Germinal center (tissue), 1 donor: ENCODE data around the gene OR6K3.
"Not testable (repeated sequence)": the region's sequence is repeated elsewhere in the genome, so short reads cannot be mapped to it uniquely, and the experiment has no call there.

Experiments used
- DNase-seq: peaks from one replicate; pipeline ENCODE4 v3.0.0; 2012; ENCODE audit warnings: mixed read lengths, low spot score

Gene OR6K3, protein sequence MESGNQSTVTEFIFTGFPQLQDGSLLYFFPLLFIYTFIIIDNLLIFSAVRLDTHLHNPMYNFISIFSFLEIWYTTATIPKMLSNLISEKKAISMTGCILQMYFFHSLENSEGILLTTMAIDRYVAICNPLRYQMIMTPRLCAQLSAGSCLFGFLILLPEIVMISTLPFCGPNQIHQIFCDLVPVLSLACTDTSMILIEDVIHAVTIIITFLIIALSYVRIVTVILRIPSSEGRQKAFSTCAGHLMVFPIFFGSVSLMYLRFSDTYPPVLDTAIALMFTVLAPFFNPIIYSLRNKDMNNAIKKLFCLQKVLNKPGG

DNA sequence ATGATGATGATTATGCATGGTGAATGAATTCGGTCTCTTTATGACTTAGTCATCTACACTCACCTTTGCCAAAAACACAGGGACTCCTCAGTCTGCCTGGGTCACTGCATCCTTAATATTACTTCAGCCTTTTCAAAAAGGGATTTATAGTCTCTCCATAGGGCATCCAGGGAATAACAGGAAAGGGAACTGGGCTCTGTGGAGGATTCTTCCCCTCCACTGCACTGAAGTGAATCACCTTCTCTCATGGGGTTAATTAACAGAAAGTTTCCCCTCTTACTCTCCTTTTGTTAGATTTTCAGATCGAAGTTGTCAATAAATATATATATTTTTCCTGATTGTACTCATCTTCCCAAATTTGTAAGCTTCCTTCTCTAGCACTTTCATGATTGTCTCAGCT lies at the start of gene OR6K3:
TSS of gene OR6K3 (minus strand) at position 101 of the 400 bp plus-strand sequence. CDS start 2,605 bp downstream, outside the sequence.
- DNase-seq: no peak

DNA sequence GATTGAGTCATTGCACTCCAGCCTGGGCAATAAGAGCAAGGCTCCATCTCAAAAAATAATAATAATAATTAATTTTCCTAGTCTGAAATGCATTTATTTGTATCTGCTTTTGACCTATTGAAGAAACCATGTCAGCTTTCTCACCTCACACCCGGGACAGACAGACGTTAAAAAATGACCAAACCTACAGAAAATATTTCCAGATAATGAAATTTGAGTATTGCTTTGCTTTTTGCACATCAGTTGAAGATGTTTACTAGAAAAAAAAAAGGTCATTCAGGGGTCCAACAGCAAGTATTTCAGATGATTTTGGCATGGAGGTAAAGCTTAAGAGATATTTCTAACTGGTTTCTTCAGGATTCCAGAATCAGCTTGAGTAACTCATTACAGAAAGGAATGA lies 33.9 kb upstream of the OR6K3 start, which contains the start of gene OR6K6:
TSS of gene OR6K6 (plus strand) at position 301 of the 400 bp plus-strand sequence. CDS start 168 bp downstream, outside the sequence.
- DNase-seq: no peak

DNA sequence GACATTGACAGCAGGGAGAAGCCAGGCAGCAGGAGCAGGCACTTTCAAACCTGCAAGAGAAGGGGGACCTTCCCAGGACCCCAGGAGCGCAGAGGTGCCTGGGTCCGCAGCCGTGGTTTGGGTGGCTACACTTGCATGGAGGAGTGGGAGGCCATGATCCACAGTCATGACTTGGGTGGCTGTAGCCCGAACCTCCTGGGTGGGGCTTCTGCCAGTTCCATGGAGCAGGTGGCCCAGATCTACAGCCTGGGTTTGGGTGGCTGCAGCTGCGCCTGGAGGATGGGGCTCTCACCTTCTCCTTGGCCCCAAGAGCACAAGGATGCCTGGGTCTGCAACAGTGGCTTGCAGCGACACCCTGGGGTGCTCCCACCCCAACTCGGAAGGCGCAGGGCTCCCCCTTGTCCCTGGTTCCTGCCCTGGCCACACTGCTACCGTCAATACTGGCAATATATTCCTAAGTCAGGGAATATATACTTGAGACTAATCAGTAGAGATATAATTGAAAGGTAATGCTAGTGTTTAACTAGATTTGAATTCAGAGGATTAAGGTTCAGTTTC lies 31.7 kb upstream of the OR6K3 start:
- DNase-seq: no peak

DNA sequence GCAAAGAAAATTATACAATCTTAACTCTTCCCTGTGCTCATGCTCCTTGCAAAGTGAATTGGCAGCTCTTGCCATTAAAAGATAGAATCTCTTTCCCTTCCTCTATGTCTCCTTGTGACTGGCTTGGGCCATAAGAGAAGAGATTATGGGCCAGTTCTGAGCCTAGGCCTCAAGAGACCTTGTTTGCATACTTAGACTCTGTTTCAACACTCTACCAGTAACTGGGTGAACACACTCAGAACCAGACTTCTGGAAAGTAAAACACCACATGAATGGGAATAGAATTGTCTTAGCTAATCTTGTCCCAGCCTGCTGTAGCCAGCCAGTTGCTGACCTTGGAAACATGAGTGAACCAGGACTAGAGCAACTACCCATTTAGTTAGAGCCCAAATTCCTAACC lies 15.3 kb upstream of the OR6K3 start:
- DNase-seq: no peak

DNA sequence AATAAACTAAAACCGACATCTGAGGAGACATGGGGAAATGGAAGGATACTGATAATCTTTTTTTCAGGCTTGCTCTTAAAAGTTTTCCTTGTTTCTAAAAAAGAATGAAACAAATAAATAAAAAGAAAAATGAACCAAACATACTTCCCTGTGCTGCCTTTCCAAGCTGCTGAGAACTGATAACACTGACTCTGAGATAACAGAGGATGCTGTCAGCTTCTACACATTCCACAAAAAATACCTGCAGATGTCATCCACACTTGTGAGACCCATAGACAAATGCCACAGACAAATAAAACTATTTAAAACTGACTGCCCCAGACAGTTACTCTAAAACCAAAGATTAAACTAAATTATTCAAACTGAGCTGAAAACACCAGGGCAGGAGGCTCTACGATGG lies 12.0 kb upstream of the OR6K3 start:
- DNase-seq: no peak

DNA sequence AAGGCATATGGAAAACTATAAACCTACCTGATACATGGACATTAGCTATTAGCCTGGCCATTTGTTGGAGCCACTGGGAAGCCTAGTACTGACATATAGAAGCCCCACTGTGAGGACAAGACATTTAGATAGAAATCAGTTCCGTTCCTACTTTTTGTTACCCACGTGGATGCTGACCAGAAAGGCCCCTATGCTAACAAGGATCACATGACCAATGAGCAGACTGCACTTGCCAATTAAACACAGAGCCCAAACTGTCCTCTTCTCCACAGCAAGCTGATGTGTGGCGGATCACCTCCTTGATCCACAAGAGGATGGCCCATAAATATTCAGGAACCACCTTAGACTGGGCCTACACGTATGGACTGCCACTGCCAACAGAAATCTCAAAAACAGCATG lies 11.2 kb upstream of the OR6K3 start:
- DNase-seq: no peak

DNA sequence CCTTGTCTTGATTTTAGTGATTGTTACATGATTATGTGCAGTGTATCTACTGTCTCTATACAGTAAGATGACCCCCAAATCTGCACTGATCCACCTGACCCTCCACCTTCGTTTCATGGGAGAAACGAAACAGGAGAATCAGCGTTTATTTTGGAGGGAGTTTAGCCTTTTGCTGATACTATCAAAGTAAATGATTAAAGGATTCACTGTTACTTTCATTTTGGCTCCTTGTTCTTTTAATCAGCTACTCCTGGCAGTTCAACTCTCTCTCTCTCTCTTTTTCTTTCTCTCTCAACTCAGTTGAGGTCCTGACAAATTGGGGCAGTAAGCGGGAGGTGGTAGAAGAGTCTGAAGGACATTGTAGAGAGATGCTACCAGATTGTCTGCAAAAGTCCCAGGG lies 9.9 kb upstream of the OR6K3 start:
- no peak for DNase-seq

DNA sequence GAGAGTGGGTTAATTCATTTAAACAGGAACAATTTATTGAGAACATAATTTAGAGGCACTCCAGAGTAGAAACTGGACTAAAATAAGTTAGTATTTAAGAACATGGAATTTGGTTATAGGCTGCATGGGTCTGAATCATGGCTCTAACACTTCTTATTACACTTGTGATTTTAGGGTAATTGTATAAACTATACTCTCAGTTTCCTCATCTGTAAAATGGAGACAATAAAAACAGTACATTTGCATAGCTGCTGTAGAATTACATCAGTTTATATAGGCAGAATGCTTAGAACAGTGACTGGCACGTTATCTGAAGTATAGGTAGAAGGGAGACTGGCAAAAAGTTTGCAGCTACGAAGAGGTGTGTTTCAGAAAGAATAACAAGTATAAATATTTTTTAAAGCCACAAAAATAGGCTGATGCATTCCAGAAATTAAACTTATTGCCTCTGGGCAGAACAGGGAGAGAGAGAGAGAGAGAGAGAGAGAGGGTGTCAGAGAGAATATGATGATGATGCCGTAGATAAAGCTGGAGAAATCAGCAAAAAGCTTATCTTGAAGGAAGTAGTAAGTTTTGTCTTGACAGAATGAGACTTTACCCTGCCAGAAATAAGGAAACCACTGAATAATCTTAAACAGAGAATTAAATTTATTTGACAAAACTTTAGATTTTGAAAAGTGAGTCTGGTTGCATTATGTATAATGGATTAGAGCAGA lies 8.1 kb upstream of the OR6K3 start:
- no peak for DNase-seq

DNA sequence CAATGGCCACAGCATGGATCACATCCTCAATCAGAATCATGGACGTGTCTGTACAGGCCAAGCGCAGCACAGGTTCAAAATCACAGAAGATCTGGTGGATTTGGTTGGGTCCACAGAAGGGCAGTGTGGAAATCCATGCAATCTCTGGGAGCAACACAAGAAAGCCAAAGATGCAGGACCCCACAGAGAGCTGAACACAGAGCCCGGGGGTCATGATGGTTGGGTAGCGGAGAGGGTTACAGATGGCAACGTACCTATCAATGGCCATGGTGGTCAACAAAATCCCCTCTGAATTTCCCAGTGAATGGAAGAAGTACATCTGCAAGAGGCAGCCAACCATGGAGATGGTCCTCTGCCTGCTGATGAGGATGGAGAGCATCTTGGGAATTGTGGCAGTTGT lies 3.9 kb upstream of the OR6K3 start:
- no peak for DNase-seq

DNA sequence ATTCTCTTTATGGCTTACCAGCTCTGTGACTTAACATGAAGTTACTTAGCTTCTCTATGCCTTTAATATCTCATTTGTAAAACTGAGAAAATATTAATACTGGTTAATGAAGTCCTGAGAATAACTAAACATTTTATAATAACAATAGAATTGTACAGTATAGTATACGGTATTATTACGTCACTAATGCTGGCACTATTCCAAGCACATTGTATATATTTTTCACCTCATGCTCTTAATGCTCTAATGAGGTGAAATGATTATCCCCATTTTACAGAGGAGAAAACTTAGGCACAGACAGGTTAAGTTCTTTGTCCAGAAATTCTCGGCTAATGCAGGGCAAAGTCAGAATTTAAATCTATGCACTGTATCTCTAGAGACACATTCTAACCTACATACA lies 856 bp downstream of the OR6K3 start:
- DNase-seq: no peak

DNA sequence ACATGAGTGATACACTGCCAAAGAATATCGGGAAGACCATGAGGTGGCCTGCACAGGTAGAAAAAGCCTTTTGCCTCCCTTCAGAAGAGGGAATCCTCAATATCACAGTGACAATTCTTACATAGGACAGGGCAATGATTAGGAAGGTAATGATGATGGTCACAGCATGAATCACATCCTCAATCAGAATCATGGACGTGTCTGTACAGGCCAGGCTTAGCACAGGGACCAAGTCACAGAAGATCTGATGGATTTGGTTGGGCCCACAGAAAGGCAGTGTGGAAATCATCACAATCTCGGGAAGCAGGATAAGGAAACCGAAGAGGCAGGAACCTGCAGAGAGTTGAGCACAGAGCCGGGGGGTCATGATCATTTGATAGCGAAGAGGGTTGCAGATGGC lies 3.2 kb downstream of the OR6K3 start:
- DNase-seq: no peak

DNA sequence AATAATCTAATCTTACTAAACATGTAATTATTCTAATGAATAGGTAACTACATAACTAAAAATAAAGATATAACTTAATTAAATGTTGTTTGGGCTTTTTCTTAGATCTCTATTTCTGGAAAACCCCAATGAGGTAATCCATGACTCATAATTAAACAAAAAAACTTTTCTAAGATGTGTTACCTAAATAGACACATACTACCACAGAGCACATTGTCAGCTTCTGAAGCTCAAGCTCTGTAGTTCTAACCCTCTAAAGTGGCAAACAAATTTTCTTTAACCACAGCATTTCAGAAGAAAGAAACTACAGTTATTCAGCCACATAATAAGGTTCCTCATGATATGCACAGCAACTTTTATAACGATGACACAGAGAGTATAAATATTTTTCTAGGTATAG lies 4.2 kb downstream of the OR6K3 start:
- no peak for DNase-seq

DNA sequence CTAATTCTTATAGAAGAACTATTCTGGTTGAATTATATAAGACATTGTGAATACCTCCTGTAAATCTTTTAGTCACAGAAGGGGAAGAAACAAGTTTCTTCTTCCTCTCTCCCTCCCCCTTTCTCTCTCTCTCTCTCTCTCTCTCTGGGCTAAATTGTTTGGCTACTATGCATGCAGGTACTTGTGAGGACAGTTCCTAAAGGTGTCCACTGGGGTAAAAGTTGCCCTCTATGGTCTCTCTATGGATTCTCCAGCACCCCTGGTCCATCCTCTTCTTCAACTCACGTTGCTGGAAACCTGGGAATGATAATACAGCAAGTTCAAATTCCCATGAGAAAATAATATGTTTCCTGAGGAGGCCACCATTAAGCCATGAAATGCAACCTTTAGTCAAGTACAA lies 5.8 kb downstream of the OR6K3 start:
- no peak for DNase-seq

DNA sequence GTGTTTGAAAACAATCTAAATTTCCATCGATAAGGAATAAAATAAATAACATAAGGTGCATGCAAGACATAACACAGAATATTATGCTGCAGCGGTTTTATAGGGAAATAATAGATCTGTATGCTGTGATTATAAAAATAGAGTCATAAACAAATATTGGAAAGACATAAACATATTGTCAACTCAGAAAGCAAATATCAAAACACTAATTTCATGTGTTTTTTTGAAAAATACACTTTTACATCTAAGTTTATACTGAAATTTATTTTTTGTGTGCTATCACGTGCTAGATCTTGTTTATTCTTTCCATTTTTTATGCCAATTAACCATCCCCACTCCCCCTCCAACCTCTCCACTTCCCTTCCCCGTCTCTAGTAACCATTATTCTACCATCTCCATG lies 9.4 kb downstream of the OR6K3 start:
- no peak for DNase-seq

DNA sequence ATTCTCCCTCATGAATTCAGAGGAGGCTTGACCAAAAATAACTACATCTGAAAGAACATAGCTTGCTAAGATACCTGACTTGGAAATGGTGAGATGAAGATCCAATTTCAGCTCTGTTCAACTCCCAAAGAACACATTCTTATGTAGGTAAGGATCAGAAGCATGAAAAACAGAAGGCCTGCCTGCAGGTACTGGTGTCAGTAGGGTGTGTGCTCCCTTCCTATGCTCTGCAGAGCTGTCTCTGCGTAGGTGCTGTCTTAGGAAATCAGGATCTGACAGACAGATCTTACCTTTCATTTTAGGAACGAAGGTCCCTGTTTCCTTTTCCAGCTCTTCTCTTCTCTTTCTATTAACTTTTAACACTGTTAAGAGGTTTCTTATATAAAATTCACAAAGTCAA lies 14.4 kb downstream of the OR6K3 start:
- no peak for DNase-seq

DNA sequence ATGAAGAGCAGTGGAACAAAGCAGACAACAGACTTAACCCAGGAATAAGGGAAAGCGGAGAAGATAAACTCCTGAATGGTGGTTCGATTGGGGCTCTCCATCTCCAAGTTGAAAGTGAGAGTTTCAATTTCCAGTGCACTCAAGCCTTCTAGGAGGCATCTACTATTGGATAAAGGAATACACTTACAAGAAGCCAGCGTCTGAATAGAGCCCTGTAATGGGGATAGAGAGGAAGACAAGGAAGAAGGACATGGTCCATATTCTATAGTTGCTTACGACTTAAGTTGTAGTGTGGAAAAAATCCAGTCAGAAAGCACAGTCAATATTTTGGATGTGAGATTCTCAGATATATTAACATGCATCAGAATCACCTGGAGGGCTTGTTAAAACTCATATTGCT lies 20.0 kb downstream of the OR6K3 start, which contains the start of gene OR6K2:
TSS of gene OR6K2 (minus strand) at position 101 of the 400 bp plus-strand sequence. CDS start at position 101, 0 bp downstream.
- DNase-seq: no peak

DNA sequence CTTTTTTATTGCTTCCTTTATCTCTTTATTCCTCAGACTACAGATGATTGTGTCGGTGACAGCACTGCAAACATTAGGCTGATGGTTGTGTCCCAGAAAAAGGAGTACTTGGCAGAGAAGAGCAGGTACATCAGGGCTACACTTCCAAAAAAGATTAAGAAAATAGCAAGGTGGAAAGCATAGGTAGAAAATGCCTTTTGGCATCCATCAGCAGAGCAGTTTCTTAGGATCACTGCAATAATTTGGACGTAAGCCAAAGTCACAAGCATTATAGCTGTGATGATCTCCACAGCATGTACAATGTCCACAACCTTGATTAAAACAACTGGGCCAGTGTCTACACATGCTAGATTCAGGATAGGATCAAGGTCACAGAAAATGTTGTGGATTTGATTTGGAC lies 25.9 kb downstream of the OR6K3 start:
- no peak for DNase-seq

DNA sequence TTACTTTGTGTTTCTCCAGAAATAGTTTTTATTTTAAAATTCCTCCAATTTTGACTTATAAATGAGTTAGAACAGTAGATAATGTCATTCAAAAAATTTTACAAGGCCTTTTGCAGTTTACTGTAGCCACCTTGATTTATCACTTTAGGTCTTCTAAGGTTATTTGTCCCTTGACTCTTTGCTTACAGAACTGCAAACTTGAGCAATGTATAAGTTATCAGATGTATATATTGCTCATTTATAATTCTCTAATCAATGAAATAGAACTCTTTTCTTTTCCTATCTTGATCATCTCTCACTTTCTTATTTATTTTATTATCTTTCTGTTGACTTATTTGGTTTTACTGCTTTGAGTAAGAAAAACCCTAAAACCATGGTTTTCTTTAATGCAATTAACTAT lies 28.2 kb downstream of the OR6K3 start:
- no peak for DNase-seq

DNA sequence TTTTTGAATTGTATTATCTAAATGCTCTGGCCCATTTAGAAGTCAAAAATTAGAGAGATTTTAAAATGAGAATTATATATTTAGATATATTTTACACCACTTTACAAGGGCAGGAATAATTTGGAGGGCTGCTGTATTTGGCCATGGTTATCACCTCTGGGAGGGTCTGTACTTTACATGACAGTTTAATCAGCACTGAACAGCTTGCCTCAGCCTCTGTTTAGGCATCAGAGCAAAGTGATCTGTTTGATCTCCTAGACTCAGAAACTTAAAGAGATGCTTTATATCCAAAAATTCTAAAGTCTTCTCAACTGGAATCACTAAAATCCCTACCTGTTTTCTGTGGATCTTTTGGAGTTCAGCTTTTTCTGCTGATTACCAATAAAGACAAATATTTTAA lies 28.6 kb downstream of the OR6K3 start:
- DNase-seq: no peak

DNA sequence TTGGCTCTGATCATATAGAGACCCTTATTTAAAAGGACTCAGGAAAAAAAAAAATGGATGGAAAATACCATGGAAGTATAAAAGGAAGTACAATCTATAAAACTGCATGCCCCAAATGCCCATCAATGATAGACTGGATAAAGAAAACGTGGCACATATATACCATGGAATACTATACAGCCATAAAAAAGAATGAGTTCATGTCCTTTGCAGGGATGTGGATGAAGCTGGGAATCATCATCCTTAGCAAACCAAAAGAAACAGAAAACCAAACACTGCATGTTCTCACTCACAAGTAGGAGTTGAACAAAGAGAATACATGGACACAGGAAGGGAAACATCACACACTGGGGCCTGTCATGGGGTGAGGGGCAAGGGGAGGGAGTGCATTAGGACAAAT lies 29.4 kb downstream of the OR6K3 start:
- not testable (repeated sequence) for DNase-seq

DNA sequence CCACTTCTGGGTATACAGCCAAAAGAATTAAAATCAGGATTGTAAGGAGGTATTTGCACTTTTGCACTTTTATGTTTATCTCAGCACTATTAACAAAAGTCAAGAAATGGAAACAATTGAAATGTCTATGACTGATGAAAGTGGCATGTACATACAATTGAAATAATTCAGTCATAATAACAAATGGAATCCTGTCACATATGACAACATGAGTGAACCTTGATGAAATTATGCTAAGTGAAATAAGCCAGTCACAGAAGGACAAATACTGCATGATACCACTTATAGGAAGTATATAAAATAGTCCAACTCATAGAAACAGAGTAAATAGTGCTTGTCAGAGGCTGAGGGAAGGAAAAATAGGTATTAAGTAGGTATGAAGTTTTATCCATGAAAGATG lies 30.6 kb downstream of the OR6K3 start:
- DNase-seq: no peak

DNA sequence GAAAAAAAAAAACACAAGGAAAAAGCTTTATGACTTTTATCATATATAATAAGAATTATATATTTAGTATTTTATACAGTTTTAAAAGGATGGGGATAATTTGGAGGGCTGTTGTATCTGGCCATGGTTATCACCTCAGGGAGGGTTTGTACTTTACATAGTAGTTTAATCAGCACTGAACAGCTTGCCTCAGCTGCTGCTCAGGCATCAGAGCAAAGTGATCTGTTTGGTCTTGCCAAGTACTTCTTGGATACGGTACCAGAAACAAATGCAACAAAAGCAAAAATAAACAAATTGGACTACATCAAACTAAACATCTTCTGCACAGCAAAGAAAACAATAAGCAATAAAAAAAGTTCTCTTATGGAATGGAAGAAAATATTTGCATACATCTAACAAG lies 31.4 kb downstream of the OR6K3 start:
- DNase-seq: no peak

DNA sequence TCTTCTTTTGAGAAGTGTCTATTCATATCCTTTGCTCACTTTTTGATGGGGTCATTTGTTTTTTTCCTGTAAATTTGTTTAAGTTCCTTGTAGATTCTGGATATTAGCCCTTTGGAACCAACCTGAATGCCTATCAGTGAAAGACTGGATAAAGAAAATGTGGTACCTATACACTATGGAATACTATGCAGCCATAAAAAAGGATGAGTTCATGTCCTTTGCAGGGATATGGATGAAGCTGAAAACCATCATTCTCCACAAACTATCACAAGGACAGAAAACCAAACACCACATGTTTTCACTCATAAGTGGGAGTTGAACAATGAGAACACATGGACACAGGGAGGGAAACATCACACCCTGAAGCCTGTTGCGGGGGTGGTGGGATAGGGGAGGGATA lies 32.2 kb downstream of the OR6K3 start:
- not testable (repeated sequence) for DNase-seq
